Mucosa of stomach (tissue), 1 donor: ENCODE data around the gene GPR32.

Experiments used
- H3K27me3 ChIP-seq: one replicate; pipeline ENCODE4 v1.7.0; 2013; ENCODE audit warnings: mild to moderate bottlenecking, low read length; ENCODE audit not compliant: control insufficient read depth, insufficient read depth
- H3K36me3 ChIP-seq: one replicate; pipeline ENCODE4 v1.7.0; 2013; ENCODE audit warnings: low read length; ENCODE audit not compliant: control insufficient read depth, insufficient read depth
- H3K4me1 ChIP-seq: one replicate; pipeline ENCODE4 v1.7.0; 2013; ENCODE audit warnings: mild to moderate bottlenecking, low read length; ENCODE audit not compliant: control insufficient read depth, insufficient read depth
- H3K4me3 ChIP-seq: one replicate; pipeline ENCODE4 v1.7.0; 2013; ENCODE audit warnings: low read length
- H3K9ac ChIP-seq: one replicate; pipeline ENCODE4 v1.7.0; 2013; ENCODE audit warnings: mild to moderate bottlenecking, low read length, moderate library complexity
- H3K9me3 ChIP-seq: one replicate; pipeline ENCODE4 v1.7.0; 2013; ENCODE audit warnings: mild to moderate bottlenecking, low read length, moderate library complexity; ENCODE audit not compliant: control insufficient read depth
- donor health status: Pancreatic carcinoma.

Gene GPR32

GRCh38 chr19:50791594-50792271 is 21.5 kb downstream of the GPR32 start:
- no peak overlapping the region for H3K9ac ChIP-seq
- no peaks in the 10 kb centered on the region for H3K36me3 ChIP-seq
- H3K27me3 ChIP-seq = peaks cover 3% of the 10 kb centered on the region
- no peaks in the 10 kb centered on the region for H3K4me1 ChIP-seq
- no peak overlapping the region for H3K4me3 ChIP-seq
- H3K9me3 ChIP-seq = no peaks in the 10 kb centered on the region

GRCh38 chr19:50792272-50793250 is 22.3 kb downstream of the GPR32 start:
- Histone ChIP-seq H3K9ac (no peak overlapping the region), H3K27me3 (peaks cover 3% of the 10 kb centered on the region), H3K4me3 (no peak overlapping the region), H3K9me3 (no peaks in the 10 kb centered on the region), H3K4me1 (no peaks in the 10 kb centered on the region), H3K36me3 (peaks cover 5% of the 10 kb centered on the region)

GRCh38 chr19:50793558-50794065 is 23.3 kb downstream of the GPR32 start:
- H3K4me1 ChIP-seq = no peaks in the 10 kb centered on the region
- no peaks in the 10 kb centered on the region for H3K9me3 ChIP-seq
- peaks cover 3% of the 10 kb centered on the region for H3K27me3 ChIP-seq
- no peak overlapping the region for H3K9ac ChIP-seq
- peaks cover 13% of the 10 kb centered on the region for H3K36me3 ChIP-seq
- H3K4me3 ChIP-seq = no peak overlapping the region

GRCh38 chr19:50794074-50794875 is 24.0 kb downstream of the GPR32 start:
- Histone ChIP-seq H3K9ac (no peak overlapping the region), H3K4me3 (no peak overlapping the region), H3K9me3 (no peaks in the 10 kb centered on the region), H3K36me3 (peaks cover 13% of the 10 kb centered on the region), H3K27me3 (peaks cover 3% of the 10 kb centered on the region), H3K4me1 (no peaks in the 10 kb centered on the region)

GRCh38 chr19:50794876-50795663 is 24.8 kb downstream of the GPR32 start:
- peaks cover 13% of the 10 kb centered on the region for H3K36me3 ChIP-seq
- no peaks in the 10 kb centered on the region for H3K9me3 ChIP-seq
- no peak overlapping the region for H3K4me3 ChIP-seq
- no peak overlapping the region for H3K9ac ChIP-seq
- no peaks in the 10 kb centered on the region for H3K4me1 ChIP-seq
- H3K27me3 ChIP-seq = peaks cover 3% of the 10 kb centered on the region

- no peak overlapping the region for H3K9ac ChIP-seq
- no peak overlapping the region for H3K4me3 ChIP-seq
- no peaks in the 10 kb centered on the region for H3K9me3 ChIP-seq
- H3K36me3 ChIP-seq = peaks cover 13% of the 10 kb centered on the region
- peaks cover 3% of the 10 kb centered on the region for H3K27me3 ChIP-seq
- H3K4me1 ChIP-seq = no peaks in the 10 kb centered on the region
Measured at GRCh38 chr19:50795664-50796073, 25.4 kb downstream of the GPR32 start.

- Histone ChIP-seq H3K4me1 (no peaks in the 10 kb centered on the region), H3K27me3 (peaks cover 3% of the 10 kb centered on the region), H3K9ac (no peak overlapping the region), H3K36me3 (peaks cover 13% of the 10 kb centered on the region), H3K4me3 (no peak overlapping the region), H3K9me3 (no peaks in the 10 kb centered on the region)
Measured at GRCh38 chr19:50796128-50796633, 25.9 kb downstream of the GPR32 start.

- no peaks in the 10 kb centered on the region for H3K9me3 ChIP-seq
- no peak overlapping the region for H3K9ac ChIP-seq
- peaks cover 13% of the 10 kb centered on the region for H3K36me3 ChIP-seq
- no peak overlapping the region for H3K4me3 ChIP-seq
- peaks cover 3% of the 10 kb centered on the region for H3K27me3 ChIP-seq
- no peaks in the 10 kb centered on the region for H3K4me1 ChIP-seq
Measured at GRCh38 chr19:50796634-50797428, 26.6 kb downstream of the GPR32 start.

- Histone ChIP-seq H3K36me3 (peaks cover 13% of the 10 kb centered on the region), H3K4me1 (no peaks in the 10 kb centered on the region), H3K9ac (no peak overlapping the region), H3K4me3 (no peak overlapping the region), H3K9me3 (no peaks in the 10 kb centered on the region), H3K27me3 (peaks cover under 1% of the 10 kb centered on the region)
Measured at GRCh38 chr19:50797429-50797780, 27.1 kb downstream of the GPR32 start.

- H3K4me3 ChIP-seq = no peak overlapping the region
- H3K27me3 ChIP-seq = no peaks in the 10 kb centered on the region
- no peaks in the 10 kb centered on the region for H3K9me3 ChIP-seq
- no peaks in the 10 kb centered on the region for H3K4me1 ChIP-seq
- peaks cover 13% of the 10 kb centered on the region for H3K36me3 ChIP-seq
- H3K9ac ChIP-seq = no peak overlapping the region
Measured at GRCh38 chr19:50797781-50798658, 27.8 kb downstream of the GPR32 start.
